ENCODE results near the gene ATXN7L3.
A peak's percentile ranks its signal among the peaks of the same experiment; 100 is the strongest.

The ATXN7L3 gene

DNA sequence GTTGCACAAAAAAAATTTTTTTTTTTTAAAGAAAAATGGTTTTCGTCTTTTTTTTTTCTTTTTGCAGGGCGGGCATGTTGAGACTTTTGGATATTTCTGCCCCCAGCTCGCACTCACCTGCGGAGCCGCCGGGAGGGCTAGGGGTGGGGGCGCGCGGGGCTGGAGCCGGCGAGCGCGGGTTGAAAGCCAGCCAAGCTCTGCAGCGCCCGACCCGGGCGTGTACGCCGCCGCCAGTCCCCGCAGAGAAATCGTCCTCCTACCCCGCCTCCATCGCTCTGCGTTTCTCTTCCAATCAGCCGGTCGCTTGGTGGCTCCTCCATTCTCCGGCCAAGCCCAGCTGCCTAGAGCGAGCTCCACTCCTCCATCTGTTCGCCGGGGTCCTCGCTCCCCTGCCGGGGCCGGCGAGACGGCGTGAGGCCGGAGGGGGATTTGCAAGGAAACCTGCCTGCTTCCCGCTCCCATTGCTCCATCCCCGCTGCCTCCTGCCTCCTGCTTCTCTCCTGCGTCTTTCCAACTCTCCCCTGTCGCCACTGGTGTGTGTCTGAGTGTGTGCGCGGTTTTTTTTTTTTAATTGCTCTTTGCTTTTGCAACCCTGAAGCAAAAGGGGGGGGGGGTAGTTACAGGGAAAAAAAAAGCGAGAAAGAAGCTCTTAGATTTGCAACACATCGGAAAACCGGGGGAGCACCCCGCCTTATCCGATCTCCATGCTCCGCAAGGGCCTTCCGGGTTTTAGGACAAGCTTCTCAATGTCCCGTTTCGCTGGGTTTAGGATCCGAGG lies 21.6 kb upstream of the ATXN7L3 start:
- peak overlapping the region; percentile 93 for H3K4me3 Mint-ChIP-seq
- no peaks in the 10 kb centered on the region for H3K9me3 Mint-ChIP-seq (ENCODE audit: low read depth)
- peak overlapping the region; percentile 93 for H3K27ac Mint-ChIP-seq
- H3K27me3 Mint-ChIP-seq, result no peaks in the 10 kb centered on the region
- peaks cover 3% of the 10 kb centered on the region for H3K36me3 Mint-ChIP-seq
- peaks cover 21% of the 10 kb centered on the region for H3K4me1 Mint-ChIP-seq (ENCODE audit: low read depth)

- H3K27me3 Mint-ChIP-seq, result no peaks in the 10 kb centered on the region
- peak overlapping the region; percentile 93 for H3K4me3 Mint-ChIP-seq
- H3K36me3 Mint-ChIP-seq, result peaks cover 7% of the 10 kb centered on the region
- peaks cover 29% of the 10 kb centered on the region for H3K4me1 Mint-ChIP-seq (ENCODE audit: low read depth)
- peak overlapping the region; percentile 94 for H3K27ac Mint-ChIP-seq
- H3K9me3 Mint-ChIP-seq (ENCODE audit: low read depth), result no peaks in the 10 kb centered on the region
Observed at GRCh38 chr17:44220213-44221083, 20.8 kb upstream of the ATXN7L3 start.

DNA sequence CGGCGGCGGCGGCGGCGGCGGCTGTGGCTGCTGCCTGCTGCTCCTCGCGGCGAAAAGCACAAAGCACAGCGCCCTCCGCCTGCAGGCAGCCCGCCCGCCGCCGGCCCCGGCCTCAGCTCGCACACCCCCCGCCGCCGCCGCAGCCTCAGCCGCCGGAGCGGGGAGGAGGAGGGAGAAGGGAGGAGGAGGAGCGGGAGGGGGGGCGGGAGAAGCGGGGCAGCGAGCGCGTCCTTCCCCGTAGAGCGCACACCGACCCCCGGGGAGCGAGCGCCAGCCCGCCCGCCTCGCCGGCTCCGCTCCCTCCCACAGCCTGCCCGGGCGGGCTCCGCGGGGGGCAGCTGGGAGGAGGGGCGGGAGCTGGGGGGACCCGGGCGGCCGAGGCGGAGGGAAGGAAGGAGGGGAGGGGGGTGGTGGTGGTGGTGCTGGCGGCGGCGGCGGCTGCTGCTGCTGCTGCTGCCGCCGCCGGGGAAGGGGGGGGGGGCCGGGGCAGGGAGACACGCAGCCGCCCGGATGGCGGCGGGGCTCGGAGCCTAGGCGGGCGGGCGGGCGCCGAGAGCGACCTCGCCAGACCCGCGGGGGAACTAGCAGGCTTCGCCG lies 20.0 kb upstream of the ATXN7L3 start, which contains the start of gene UBTF:
TSS of gene UBTF (minus strand) at position 60 of the 597 bp plus-strand sequence. CDS start 1,446 bp downstream, outside the sequence.
- H3K27me3 Mint-ChIP-seq, result no peaks in the 10 kb centered on the region
- H3K27ac Mint-ChIP-seq, result peak within 1 kb of the TSS; percentile 94
- peaks cover 13% of the 10 kb centered on the region for H3K36me3 Mint-ChIP-seq
- H3K4me1 Mint-ChIP-seq (ENCODE audit: low read depth), result peaks cover 36% of the 10 kb centered on the region
- no peaks in the 10 kb centered on the region for H3K9me3 Mint-ChIP-seq (ENCODE audit: low read depth)
- peak within 1 kb of the TSS; percentile 94 for H3K4me3 Mint-ChIP-seq

GRCh38 chr17:44219108-44219615 lies 19.5 kb upstream of the ATXN7L3 start:
- H3K27me3 Mint-ChIP-seq, result no peaks in the 10 kb centered on the region
- no peak overlapping the region for H3K4me3 Mint-ChIP-seq
- peaks cover 42% of the 10 kb centered on the region for H3K4me1 Mint-ChIP-seq (ENCODE audit: low read depth)
- H3K36me3 Mint-ChIP-seq, result peaks cover 14% of the 10 kb centered on the region
- H3K9me3 Mint-ChIP-seq (ENCODE audit: low read depth), result no peaks in the 10 kb centered on the region
- no peak overlapping the region for H3K27ac Mint-ChIP-seq

- H3K4me1 Mint-ChIP-seq (ENCODE audit: low read depth), result peaks cover 48% of the 10 kb centered on the region
- no peaks in the 10 kb centered on the region for H3K9me3 Mint-ChIP-seq (ENCODE audit: low read depth)
- H3K27ac Mint-ChIP-seq, result peak overlapping the region; percentile 99
- no peaks in the 10 kb centered on the region for H3K27me3 Mint-ChIP-seq
- H3K36me3 Mint-ChIP-seq, result peaks cover 14% of the 10 kb centered on the region
- H3K4me3 Mint-ChIP-seq, result peak overlapping the region; percentile 94
Observed at GRCh38 chr17:44218344-44219107, 18.8 kb upstream of the ATXN7L3 start.

- Mint-ChIP-seq H3K4me3 (peak overlapping the region; percentile 94), H3K27ac (peak overlapping the region; percentile 99), H3K9me3 (ENCODE audit: low read depth) (no peaks in the 10 kb centered on the region), H3K4me1 (ENCODE audit: low read depth) (peaks cover 55% of the 10 kb centered on the region), H3K36me3 (peaks cover 14% of the 10 kb centered on the region), H3K27me3 (no peaks in the 10 kb centered on the region)
Observed at GRCh38 chr17:44217738-44218343, 18.2 kb upstream of the ATXN7L3 start.

DNA sequence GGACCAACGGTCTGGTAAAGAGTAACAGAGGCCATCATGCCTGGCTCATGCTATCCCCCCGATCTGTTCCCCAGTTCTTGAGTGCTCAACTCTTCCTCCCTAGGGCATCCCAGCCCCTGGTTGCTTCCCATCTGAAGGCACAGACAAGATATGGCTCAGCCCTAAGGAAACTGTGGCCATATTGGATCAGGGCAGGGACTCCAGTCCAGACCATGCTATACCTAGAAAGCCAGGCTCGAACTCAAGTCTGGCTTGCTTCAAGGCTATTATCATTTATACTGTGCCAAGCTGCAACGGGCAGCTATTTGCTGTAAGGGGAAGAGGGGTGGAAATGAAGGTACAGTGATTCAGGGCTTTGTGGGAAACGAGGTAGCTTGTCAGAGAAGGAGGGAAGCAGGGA lies 17.0 kb upstream of the ATXN7L3 start:
- Mint-ChIP-seq H3K4me3 (peak overlapping the region; percentile 94), H3K27ac (peak overlapping the region; percentile 99), H3K9me3 (ENCODE audit: low read depth) (no peaks in the 10 kb centered on the region), H3K27me3 (no peaks in the 10 kb centered on the region), H3K4me1 (ENCODE audit: low read depth) (peaks cover 50% of the 10 kb centered on the region), H3K36me3 (peaks cover 14% of the 10 kb centered on the region)

DNA sequence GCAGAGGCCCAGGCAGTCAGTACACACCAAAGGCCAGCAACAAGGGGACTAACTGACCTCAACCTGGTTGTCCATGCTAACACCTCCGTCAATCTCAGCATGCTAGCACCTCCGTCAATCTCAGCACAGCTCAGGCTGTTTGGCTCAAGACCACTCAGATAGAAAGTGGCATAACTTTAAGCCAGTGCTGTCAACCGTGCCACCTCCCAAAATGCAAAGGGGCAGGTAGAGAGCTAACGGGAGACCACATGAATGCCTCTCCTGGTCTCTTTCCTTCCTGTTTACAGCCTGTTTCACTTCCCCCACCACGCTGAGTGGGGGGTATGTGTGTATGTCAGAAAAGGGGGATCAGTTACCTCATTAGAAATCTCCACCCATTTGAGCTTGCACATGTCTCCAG lies 16.5 kb upstream of the ATXN7L3 start:
- H3K36me3 Mint-ChIP-seq, result peaks cover 14% of the 10 kb centered on the region
- H3K9me3 Mint-ChIP-seq (ENCODE audit: low read depth), result no peaks in the 10 kb centered on the region
- H3K4me3 Mint-ChIP-seq, result peak overlapping the region; percentile 94
- H3K4me1 Mint-ChIP-seq (ENCODE audit: low read depth), result peaks cover 52% of the 10 kb centered on the region
- no peaks in the 10 kb centered on the region for H3K27me3 Mint-ChIP-seq
- H3K27ac Mint-ChIP-seq, result peak overlapping the region; percentile 99

DNA sequence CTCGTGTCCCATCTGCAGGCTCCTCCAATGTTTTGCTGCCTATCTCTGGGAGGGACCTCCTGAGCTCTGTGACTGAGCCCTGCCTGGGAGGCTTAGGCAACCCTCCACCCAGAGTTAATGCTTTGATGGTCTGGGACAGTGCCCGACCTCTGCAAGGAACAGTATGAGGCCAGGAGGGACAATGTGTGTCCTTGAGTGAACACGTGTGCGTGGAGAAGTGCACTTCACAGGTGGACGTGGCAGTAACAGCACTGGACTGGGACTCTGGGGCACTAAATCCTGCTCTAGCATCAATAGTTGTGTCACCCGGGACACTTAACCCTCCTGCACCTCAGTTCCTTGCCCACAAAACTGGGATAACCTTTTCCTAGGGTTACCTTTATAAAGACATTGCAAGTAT lies 15.2 kb upstream of the ATXN7L3 start:
- H3K4me1 Mint-ChIP-seq (ENCODE audit: low read depth), result peaks cover 59% of the 10 kb centered on the region
- H3K36me3 Mint-ChIP-seq, result peaks cover 14% of the 10 kb centered on the region
- H3K4me3 Mint-ChIP-seq, result peak overlapping the region; percentile 94
- H3K27ac Mint-ChIP-seq, result peak overlapping the region; percentile 99
- no peaks in the 10 kb centered on the region for H3K27me3 Mint-ChIP-seq
- no peaks in the 10 kb centered on the region for H3K9me3 Mint-ChIP-seq (ENCODE audit: low read depth)

GRCh38 chr17:44214230-44214494 lies 14.5 kb upstream of the ATXN7L3 start:
- Mint-ChIP-seq H3K4me3 (peak overlapping the region; percentile 53), H3K4me1 (ENCODE audit: low read depth) (peaks cover 67% of the 10 kb centered on the region), H3K9me3 (ENCODE audit: low read depth) (no peaks in the 10 kb centered on the region), H3K27me3 (no peaks in the 10 kb centered on the region), H3K36me3 (peaks cover 14% of the 10 kb centered on the region), H3K27ac (peak overlapping the region; percentile 92)

DNA sequence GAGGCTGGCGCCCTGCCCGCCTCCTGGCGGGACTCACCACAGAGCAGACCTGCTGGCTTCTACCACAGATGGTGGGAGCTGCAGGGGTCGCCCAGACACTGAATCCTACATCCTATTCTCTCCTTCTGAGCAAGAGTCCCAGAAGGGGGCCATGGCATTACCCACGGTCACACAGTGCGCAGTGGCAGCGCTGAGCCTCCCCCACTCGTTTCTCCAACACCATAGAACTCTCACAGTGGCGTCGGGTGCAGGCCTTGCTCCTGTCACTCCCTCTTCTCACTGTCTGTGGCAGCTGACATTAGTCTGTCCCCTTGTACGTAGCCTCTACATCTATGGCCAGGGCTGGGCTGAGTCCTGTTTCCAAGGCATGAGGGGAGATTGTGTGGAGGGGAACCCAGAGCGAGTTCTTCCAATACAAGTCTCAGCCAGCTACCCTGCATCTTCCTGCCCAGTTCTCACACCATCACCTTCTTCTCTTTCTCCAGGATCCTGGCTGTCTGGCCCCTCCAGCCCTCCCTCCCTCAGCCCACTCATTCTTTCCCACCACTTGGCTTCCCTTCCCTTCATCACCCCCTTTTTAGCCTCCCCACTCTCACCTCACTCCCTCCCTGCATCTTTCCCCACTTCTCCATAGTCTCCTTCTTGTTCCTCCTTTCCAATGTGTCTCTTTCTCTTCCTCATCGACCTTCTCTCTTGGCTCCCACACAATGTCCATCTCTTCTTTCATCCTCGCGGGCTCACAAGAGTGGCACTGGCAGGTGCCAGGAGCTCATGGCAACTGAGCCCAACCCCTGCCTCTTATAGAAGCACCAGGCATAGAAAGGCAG lies 13.9 kb upstream of the ATXN7L3 start:
- peaks cover 70% of the 10 kb centered on the region for H3K4me1 Mint-ChIP-seq (ENCODE audit: low read depth)

GRCh38 chr17:44212507-44213402 lies 13.1 kb upstream of the ATXN7L3 start:
- Mint-ChIP-seq H3K4me1 (ENCODE audit: low read depth) (peaks cover 76% of the 10 kb centered on the region), H3K36me3 (peaks cover 16% of the 10 kb centered on the region), H3K9me3 (ENCODE audit: low read depth) (no peaks in the 10 kb centered on the region), H3K27me3 (no peaks in the 10 kb centered on the region), H3K4me3 (peak overlapping the region; percentile 12), H3K27ac (peak overlapping the region; percentile 92)

More for the DNA sequence above, 13.9 kb upstream of the ATXN7L3 start:
- Mint-ChIP-seq H3K27me3 (no peaks in the 10 kb centered on the region), H3K4me3 (peak overlapping the region; percentile 53), H3K9me3 (ENCODE audit: low read depth) (no peaks in the 10 kb centered on the region), H3K27ac (peak overlapping the region; percentile 92), H3K36me3 (peaks cover 14% of the 10 kb centered on the region)

All from activated naive CD8-positive, alpha-beta T cell (primary cell).